H9 (cell line): ENCODE results near the gene TYMP. TPM values are rescaled to one million over a fixed set of nuclear protein-coding genes. Genes with fewer than 3 reads are reported as not detected.

Source experiments
- DNase-seq: peaks from one replicate; pipeline ENCODE4 v3.0.0-alpha.2; 2017
- H2AFZ ChIP-seq: one replicate; pipeline ENCODE4 v1.6.1; 2013; ENCODE audit warnings: mild to moderate bottlenecking, low read length, control low read depth, moderate library complexity
- H2AK5ac ChIP-seq: 2 replicates; pipeline ENCODE4 v1.6.1; 2013; ENCODE audit warnings: low read length, control low read depth, mixed read lengths; ENCODE audit not compliant: insufficient read length
- H2BK120ac ChIP-seq: one replicate; pipeline ENCODE4 v1.6.1; 2013; ENCODE audit warnings: low read depth, mild to moderate bottlenecking, low read length, control low read depth, inconsistent platforms; ENCODE audit not compliant: poor library complexity, severe bottlenecking
- H2BK12ac ChIP-seq: 2 replicates; pipeline ENCODE4 v1.6.1; 2013; ENCODE audit warnings: low read length, control low read depth, mixed read lengths, low read depth; ENCODE audit not compliant: insufficient read length
- H2BK15ac ChIP-seq: 2 replicates; pipeline ENCODE4 v1.6.1; 2013; ENCODE audit warnings: low read depth, low read length, control low read depth
- H2BK20ac ChIP-seq: one replicate; pipeline ENCODE4 v1.6.1; 2013; ENCODE audit warnings: low read depth, mild to moderate bottlenecking, low read length, control low read depth, inconsistent platforms; ENCODE audit not compliant: poor library complexity, severe bottlenecking
- H2BK5ac ChIP-seq: 2 replicates; pipeline ENCODE4 v1.6.1; 2013; ENCODE audit warnings: low read length, control low read depth, mixed read lengths; ENCODE audit not compliant: insufficient read length
- H3K14ac ChIP-seq: 2 replicates; pipeline ENCODE4 v1.6.1; 2013; ENCODE audit warnings: low read length, control low read depth; ENCODE audit not compliant: insufficient read depth
- H3K18ac ChIP-seq: 2 replicates; pipeline ENCODE4 v1.6.1; 2013; ENCODE audit warnings: low read depth, mild to moderate bottlenecking, mixed read lengths, low read length, control low read depth; ENCODE audit not compliant: insufficient read length
- H3K23ac ChIP-seq: 2 replicates; pipeline ENCODE4 v1.6.1; 2013; ENCODE audit warnings: low read length, control low read depth, mixed read lengths, low read depth; ENCODE audit not compliant: insufficient read length
- H3K23me2 ChIP-seq: 2 replicates; pipeline ENCODE4 v1.6.1; 2013; ENCODE audit warnings: low read depth, mild to moderate bottlenecking, mixed read lengths, low read length, control low read depth; ENCODE audit not compliant: insufficient read length, poor library complexity, severe bottlenecking
- H3K27ac ChIP-seq: 2 replicates; pipeline ENCODE4 v1.5.1; 2013; ENCODE audit warnings: low read length, control low read depth, mixed read lengths, low read depth; ENCODE audit not compliant: insufficient read length
- H3K27me3 ChIP-seq: 2 replicates; pipeline ENCODE4 v1.6.1; 2013; ENCODE audit warnings: low read length, control low read depth, inconsistent platforms; ENCODE audit not compliant: insufficient read depth
- H3K4ac ChIP-seq: 2 replicates; pipeline ENCODE4 v1.6.1; 2013; ENCODE audit warnings: low read depth, mild to moderate bottlenecking, control low read depth, inconsistent platforms, low read length, moderate library complexity
- H3K4me1 ChIP-seq: 2 replicates; pipeline ENCODE4 v1.6.1; 2013; ENCODE audit warnings: low read length, control low read depth, inconsistent platforms; ENCODE audit not compliant: insufficient read depth
- H3K4me2 ChIP-seq: 2 replicates; pipeline ENCODE4 v1.6.1; 2013; ENCODE audit warnings: low read length, control low read depth, mixed read lengths; ENCODE audit not compliant: insufficient read length, insufficient read depth
- H3K56ac ChIP-seq: 2 replicates; pipeline ENCODE4 v1.6.1; 2013; ENCODE audit warnings: low read depth, mild to moderate bottlenecking, mixed read lengths, low read length, control low read depth; ENCODE audit not compliant: insufficient read length
- H3K79me1 ChIP-seq: 2 replicates; pipeline ENCODE4 v1.6.1; 2013; ENCODE audit warnings: low read depth, mild to moderate bottlenecking, moderate library complexity, low read length, control low read depth, inconsistent platforms; ENCODE audit not compliant: insufficient read depth, poor library complexity, severe bottlenecking
- H3K79me2 ChIP-seq: 2 replicates; pipeline ENCODE4 v1.6.1; 2013; ENCODE audit warnings: low read length, control low read depth, inconsistent platforms; ENCODE audit not compliant: insufficient read depth
- H3K9ac ChIP-seq: 2 replicates; pipeline ENCODE4 v1.6.1; 2013; ENCODE audit warnings: low read length, control low read depth, mixed read lengths; ENCODE audit not compliant: insufficient read length; ENCODE audit errors: extremely low read depth
- H3K9me3 ChIP-seq: one replicate; pipeline ENCODE4 v1.6.1; 2013; ENCODE audit warnings: low read depth, low read length, inconsistent platforms; ENCODE audit not compliant: control insufficient read depth
- H3T11ph ChIP-seq: one replicate; pipeline ENCODE4 v1.6.1; 2013; ENCODE audit warnings: mild to moderate bottlenecking, low read length, control low read depth, inconsistent platforms
- H4K20me1 ChIP-seq: one replicate; pipeline ENCODE4 v1.6.1; 2013; ENCODE audit not compliant: control insufficient read depth, insufficient read length, insufficient read depth
- H4K5ac ChIP-seq: 2 replicates; pipeline ENCODE4 v1.6.1; 2013; ENCODE audit warnings: low read depth, mild to moderate bottlenecking, mixed read lengths, low read length, control low read depth; ENCODE audit not compliant: insufficient read length
- H4K8ac ChIP-seq: replicated peaks from 2 replicates; pipeline ENCODE4 v1.6.1; 2013; ENCODE audit warnings: low read length, control low read depth, mixed read lengths, low read depth; ENCODE audit not compliant: insufficient read length
- H4K91ac ChIP-seq: 2 replicates; pipeline ENCODE4 v1.6.1; 2013; ENCODE audit warnings: low read depth, mild to moderate bottlenecking, moderate library complexity, mixed read lengths, low read length, control low read depth; ENCODE audit not compliant: insufficient read length
- H3K27ac Mint-ChIP-seq, 3 experiments: 2 replicates in 2 of 3; 3 replicates in 1 of 3; pipeline ENCODE4 v1.8.0; 2020 to 2021; ENCODE audit warnings: mixed read lengths in 3 of 3, mild to moderate bottlenecking in 1 of 3, moderate library complexity in 1 of 3
- H3K27me3 Mint-ChIP-seq: 2 replicates; pipeline ENCODE4 v1.8.0; 2021; ENCODE audit warnings: low read depth, mild to moderate bottlenecking, moderate library complexity, mixed read lengths
- H3K36me3 Mint-ChIP-seq, 3 experiments: 2 replicates in 2 of 3; 3 replicates in 1 of 3; pipeline ENCODE4 v1.8.0; 2020 to 2021; ENCODE audit warnings: low read depth in 3 of 3, mixed read lengths in 3 of 3; ENCODE audit not compliant: insufficient read depth in 1 of 3
- H3K4me1 Mint-ChIP-seq, 2 experiments: 2 replicates each; pipeline ENCODE4 v1.8.0; 2020; ENCODE audit warnings: mixed read lengths in 2 of 2
- H3K4me3 Mint-ChIP-seq, 2 experiments: 2 replicates in 1 of 2; 3 replicates in 1 of 2; pipeline ENCODE4 v1.8.0; 2020 to 2021; ENCODE audit warnings: mild to moderate bottlenecking in 2 of 2, mixed read lengths in 2 of 2, moderate library complexity in 1 of 2
- H3K9me3 Mint-ChIP-seq, 2 experiments: 2 replicates in 1 of 2; 3 replicates in 1 of 2; pipeline ENCODE4 v1.8.0; 2020; ENCODE audit warnings: mild to moderate bottlenecking in 2 of 2, mixed read lengths in 2 of 2, moderate library complexity in 1 of 2
- WGBS: extraction: QIAGEN DNeasy Blood & Tissue Kit; methylation state at CpG from one replicate; pipeline ENCODE4 v1.1.7; 2013; ENCODE audit warnings: missing lambda C conversion rate, low lambda C conversion rate, mixed read lengths; ENCODE audit not compliant: insufficient read length; ENCODE audit errors: extremely low coverage; 5-methylcytosine and 5-hydroxymethylcytosine counted together
- total RNA-seq: library from RNA; stranded (reverse); gene quantifications from 2 replicates; pipeline ENCODE4 v1.2.1, GENCODE V29; 2021
- TF ChIP-seq, protein P1 (sequence below): fragments of 200-600 bp; sonication (generic); conservative IDR thresholded peaks from 3 replicates; pipeline ENCODE4 v1.8.0; 2021; ENCODE audit warnings: antibody characterized with exemption, mild to moderate bottlenecking

TYMP gene
- total RNA-seq, 1 experiment from 2014 or later: 1.0 TPM

DNA sequence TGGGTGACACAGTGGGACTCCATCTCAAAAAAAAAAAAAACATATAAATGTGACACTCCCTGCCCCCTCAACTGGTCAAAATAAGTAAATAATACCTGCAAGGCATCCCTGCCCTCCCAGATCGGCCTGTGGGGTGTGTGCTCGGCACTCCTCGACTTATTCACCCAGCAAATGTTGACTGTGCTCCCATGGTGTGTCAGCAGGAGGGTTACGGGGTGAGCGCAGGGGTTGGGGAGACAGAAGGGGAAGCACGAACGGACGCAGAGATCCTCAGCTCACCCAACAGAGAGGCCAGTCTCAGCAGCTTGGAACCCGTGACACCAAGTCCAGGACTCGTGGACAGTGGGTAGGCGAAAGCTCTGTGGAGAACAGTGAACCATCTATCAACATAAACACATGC, 50.1 kb downstream of the TYMP start:
- TF ChIP-seq, protein P1, sequence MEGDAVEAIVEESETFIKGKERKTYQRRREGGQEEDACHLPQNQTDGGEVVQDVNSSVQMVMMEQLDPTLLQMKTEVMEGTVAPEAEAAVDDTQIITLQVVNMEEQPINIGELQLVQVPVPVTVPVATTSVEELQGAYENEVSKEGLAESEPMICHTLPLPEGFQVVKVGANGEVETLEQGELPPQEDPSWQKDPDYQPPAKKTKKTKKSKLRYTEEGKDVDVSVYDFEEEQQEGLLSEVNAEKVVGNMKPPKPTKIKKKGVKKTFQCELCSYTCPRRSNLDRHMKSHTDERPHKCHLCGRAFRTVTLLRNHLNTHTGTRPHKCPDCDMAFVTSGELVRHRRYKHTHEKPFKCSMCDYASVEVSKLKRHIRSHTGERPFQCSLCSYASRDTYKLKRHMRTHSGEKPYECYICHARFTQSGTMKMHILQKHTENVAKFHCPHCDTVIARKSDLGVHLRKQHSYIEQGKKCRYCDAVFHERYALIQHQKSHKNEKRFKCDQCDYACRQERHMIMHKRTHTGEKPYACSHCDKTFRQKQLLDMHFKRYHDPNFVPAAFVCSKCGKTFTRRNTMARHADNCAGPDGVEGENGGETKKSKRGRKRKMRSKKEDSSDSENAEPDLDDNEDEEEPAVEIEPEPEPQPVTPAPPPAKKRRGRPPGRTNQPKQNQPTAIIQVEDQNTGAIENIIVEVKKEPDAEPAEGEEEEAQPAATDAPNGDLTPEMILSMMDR: no peak
- Histone ChIP-seq H4K8ac (no peak overlapping the region), H2BK15ac (no peak overlapping the region), H3K9ac (no peak overlapping the region), H3K9me3 (no peaks in the 10 kb centered on the region), H4K20me1 (no peaks in the 10 kb centered on the region), H3T11ph (no peak overlapping the region), H3K23me2 (peaks cover 12% of the 10 kb centered on the region), H3K4me1 (no peaks in the 10 kb centered on the region), H3K23ac (no peak overlapping the region), H3K4me2 (no peak overlapping the region), H3K27ac (no peak overlapping the region), H2BK12ac (peak overlapping the region; percentile 27), H3K56ac (no peak overlapping the region), H4K91ac (no peak overlapping the region), H2AK5ac (no peak overlapping the region), H4K5ac (no peak overlapping the region), H3K14ac (no peak overlapping the region), H3K79me2 (no peaks in the 10 kb centered on the region), H2BK120ac (no peak overlapping the region), H3K27me3 (peaks cover 9% of the 10 kb centered on the region; the same call in 1 of the 2 replicates), H2BK20ac (no peak overlapping the region), H2AFZ (no peak overlapping the region), H3K18ac (no peak overlapping the region), H2BK5ac (no peak overlapping the region), H3K79me1 (no peaks in the 10 kb centered on the region), H3K4ac (no peak overlapping the region)
- WGBS: no CpG with 5 or more reads among the region's 11 CpGs
- DNase-seq: no peak
- no peak overlapping the region for H3K27ac Mint-ChIP-seq
- peaks cover 36% of the 10 kb centered on the region for H3K27me3 Mint-ChIP-seq
- H3K4me1 Mint-ChIP-seq: peaks cover 13 to 14% of the 10 kb centered on the region in 2 experiments
- no peaks in the 10 kb centered on the region for H3K36me3 Mint-ChIP-seq
- peak overlapping the region in 1 of 2 experiments; percentile 81; a peak in 3 of 5 replicates for H3K4me3 Mint-ChIP-seq
- H3K9me3 Mint-ChIP-seq: no peaks in the 10 kb centered on the region
